H1 (cell line): ENCODE results near the gene RAD9B. TPM values are rescaled to one million over a fixed set of nuclear protein-coding genes. Genes with fewer than 3 reads are reported as not detected.

Experiments used
- polyA plus RNA-seq, 7 experiments: library from polyadenylated mRNA; depleted of rRNA in 3 of 7; stranded (reverse) in 5 of 7; unstranded in 2 of 7; fragments of >200 nt in 5 of 7; fragments of 200-250 nt in 2 of 7; gene quantifications; 1 replicate in 5 of 7; 2 replicates in 1 of 7; 4 replicates in 1 of 7; pipeline versions ENCODE4 v1.2.1 to v1.2.3, GENCODE V29; 2011 to 2013; ENCODE audit warnings: missing spikeins in 2 of 7, mixed read lengths in 2 of 7
- small RNA-seq: library from polyadenylated mRNA; stranded (forward); fragments of <200 nt; extraction: miRNeasy Mini kit (QIAGEN cat#:217004); gene quantifications from one replicate; pipeline ENCODE3, GENCODE V24; 2013; ENCODE audit not compliant: insufficient read depth
- total RNA-seq: library from RNA; stranded (reverse); fragmentation: NEBNext Ultra II Directional; extraction: Animal tissue kit (Norgen Biotek cat#: 25700); gene quantifications from 2 replicates; pipeline ENCODE4 v1.2.1, GENCODE V29; 2021

Gene RAD9B
- total and polyA plus RNA-seq, 2 of the 8 experiments (the other 6 are each of a cell fraction or from before 2014, with no cell fraction given), result 0.06 TPM; not detected in 1

Small RNA genes lying within 50 kb of the gene (small RNA-seq; reads per million reads assigned to genes)
- gene RF00278, result not detected

Other genes starting within 250 kb of the RAD9B start
- 271 and 275 TPM in 2 replicates for gene ATP2A2, start 221.1 kb upstream of the RAD9B start, total RNA-seq
- gene ATP2A2, start 221.1 kb upstream of the RAD9B start, polyA plus RNA-seq (2011; rRNA removed), result 86.1 and 108 TPM in 2 replicates
- gene ANAPC7, start 98.6 kb upstream of the RAD9B start, total RNA-seq, result 81.2 and 105 TPM in 2 replicates
- 62.2 and 72.8 TPM in 2 replicates for gene ANAPC7, start 98.6 kb upstream of the RAD9B start, polyA plus RNA-seq (2011; rRNA removed)
- gene ARPC3, start 52.0 kb upstream of the RAD9B start, total RNA-seq, result 160 and 170 TPM in 2 replicates
- gene ARPC3, start 52.0 kb upstream of the RAD9B start, polyA plus RNA-seq (2011; rRNA removed), result 33.8 and 36.7 TPM in 2 replicates
- gene GPN3, start 34.1 kb upstream of the RAD9B start, total RNA-seq, result 49.7 and 50.8 TPM in 2 replicates
- 32.8 and 52.9 TPM in 2 replicates for gene GPN3, start 34.1 kb upstream of the RAD9B start, polyA plus RNA-seq (2011; rRNA removed)
- 19.8 and 22.2 TPM in 2 replicates for gene FAM216A, start 33.5 kb upstream of the RAD9B start, total RNA-seq
- gene FAM216A, start 33.5 kb upstream of the RAD9B start, polyA plus RNA-seq (2011; rRNA removed), result 24.6 and 24.8 TPM in 2 replicates
- 59.0 and 62.5 TPM in 2 replicates for gene VPS29, start 220 bp upstream of the RAD9B start, total RNA-seq
- 40.0 and 74.6 TPM in 2 replicates for gene VPS29, start 220 bp upstream of the RAD9B start, polyA plus RNA-seq (2011; rRNA removed)
- gene PPTC7, start 81.0 kb downstream of the RAD9B start, total RNA-seq, result 15.9 and 16.0 TPM in 2 replicates
- gene PPTC7, start 81.0 kb downstream of the RAD9B start, polyA plus RNA-seq (2011; rRNA removed), result 5.2 and 8.1 TPM in 2 replicates
- gene TCTN1, start 111.8 kb downstream of the RAD9B start, total RNA-seq, result 11.1 and 16.4 TPM in 2 replicates
- gene TCTN1, start 111.8 kb downstream of the RAD9B start, polyA plus RNA-seq (2011; rRNA removed), result 14.7 and 20.8 TPM in 2 replicates
- 5.6 and 5.8 TPM in 2 replicates for gene HVCN1, start 186.8 kb downstream of the RAD9B start, total RNA-seq
- gene HVCN1, start 186.8 kb downstream of the RAD9B start, polyA plus RNA-seq (2011; rRNA removed), result 10.5 and 11.2 TPM in 2 replicates
- 335 and 350 TPM in 2 replicates for gene PPP1CC, start 240.6 kb downstream of the RAD9B start, total RNA-seq
- gene PPP1CC, start 240.6 kb downstream of the RAD9B start, polyA plus RNA-seq (2011; rRNA removed), result 109 and 193 TPM in 2 replicates